EH (cell line): Measurements from ENCODE around the gene CBFB.
"Not testable (repeated sequence)": the region's sequence is repeated elsewhere in the genome, so short reads cannot be mapped to it uniquely, and the experiment has no call there.

ENCODE experiments used
- DNase-seq: peaks from one replicate; pipeline ENCODE4 v3.0.0-alpha.2; 2015; ENCODE audit warnings: low read depth

CBFB gene

DNA sequence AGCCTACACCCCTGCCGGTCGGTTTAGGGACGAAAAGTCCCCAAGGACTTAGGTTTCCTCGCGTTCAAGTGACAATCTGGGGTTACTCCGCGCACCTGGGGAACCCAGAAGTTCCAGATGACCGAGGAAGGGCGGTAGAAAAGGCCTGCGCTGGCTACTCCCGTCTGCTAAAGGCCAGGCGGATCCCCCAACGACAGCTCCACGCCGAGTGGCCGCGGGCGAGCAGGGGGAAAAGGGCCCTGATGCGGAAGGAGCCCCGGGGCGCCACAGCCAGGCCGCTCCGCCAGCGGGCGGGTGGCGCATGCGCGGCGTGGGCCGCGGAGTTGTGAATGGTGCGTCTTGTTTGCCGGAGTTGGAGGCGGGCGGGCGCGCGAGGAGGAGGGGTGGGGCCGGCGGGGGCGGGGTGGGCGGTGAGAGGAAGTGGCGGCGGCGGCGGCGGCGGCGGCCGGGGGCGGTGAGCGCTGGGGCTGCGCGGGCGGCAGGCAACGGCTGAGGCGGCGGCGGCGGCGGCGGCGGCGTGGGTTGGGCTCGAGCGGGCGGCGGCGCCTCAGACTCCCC is at the start of gene CBFB:
Gene CBFB, plus strand, starts transcription at position 454 of the 558 bp plus-strand sequence. CDS start 259 bp downstream, outside the sequence.
- DNase-seq: peak; percentile 92

DNA sequence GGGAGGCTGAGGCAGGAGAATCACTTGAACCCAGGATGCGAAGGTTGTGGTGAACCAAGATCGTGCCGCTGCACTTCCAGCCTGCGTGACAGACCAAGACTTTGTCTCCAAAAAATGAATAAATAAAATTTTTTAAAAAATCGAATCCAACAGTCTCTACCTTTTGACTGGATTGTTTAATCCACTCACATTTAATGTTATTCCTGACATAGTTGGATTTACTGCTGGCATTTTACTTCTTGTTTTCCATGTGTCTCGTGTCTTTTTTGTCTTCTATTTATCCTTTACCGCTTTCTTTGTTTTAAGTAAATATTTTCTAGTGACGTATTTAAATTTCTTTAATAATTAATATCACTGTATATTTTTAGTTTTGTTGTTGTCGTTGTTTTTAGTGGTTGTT is 45.9 kb upstream of the CBFB start:
- DNase-seq: no peak

DNA sequence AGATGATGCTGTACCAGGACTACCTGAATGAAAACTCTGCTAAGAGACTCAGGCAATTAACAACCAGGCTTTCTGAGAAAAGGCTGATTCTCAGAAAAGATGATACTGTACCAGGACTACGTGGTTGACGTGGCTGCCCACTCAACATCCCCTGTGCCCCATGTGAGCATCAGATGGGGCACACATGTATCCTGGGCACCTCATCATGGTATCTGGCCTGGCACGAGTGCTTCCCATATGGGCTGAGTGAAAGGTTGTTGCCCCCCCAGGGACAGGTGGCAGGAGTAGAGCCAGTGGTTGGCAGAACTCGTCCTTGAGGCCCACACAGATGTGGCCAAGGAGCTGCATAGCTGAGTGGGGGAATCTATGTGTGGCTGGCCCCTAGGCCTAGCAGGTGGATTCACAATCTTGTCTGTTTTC is 44.0 kb upstream of the CBFB start:
- DNase-seq: no peak

DNA sequence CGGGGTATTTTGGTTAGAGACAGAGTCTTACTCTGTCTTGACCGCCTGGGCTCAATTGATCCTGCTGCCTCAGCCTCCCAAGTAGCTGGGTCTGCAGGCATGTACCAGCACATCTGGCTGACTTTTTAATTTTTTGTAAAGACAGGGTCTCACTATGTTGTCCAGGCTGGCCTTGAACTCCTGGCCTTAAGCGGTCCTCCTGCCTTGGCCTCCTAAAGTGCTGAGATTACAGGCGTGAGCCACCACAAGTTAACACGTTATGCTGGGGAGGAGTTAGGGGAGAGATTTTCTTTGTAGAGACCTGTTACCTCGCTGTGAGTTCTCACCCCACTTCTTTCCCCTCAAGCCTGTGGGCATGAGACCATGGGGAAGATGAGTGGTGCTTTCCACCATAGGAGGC is 42.4 kb upstream of the CBFB start:
- DNase-seq: no peak

DNA sequence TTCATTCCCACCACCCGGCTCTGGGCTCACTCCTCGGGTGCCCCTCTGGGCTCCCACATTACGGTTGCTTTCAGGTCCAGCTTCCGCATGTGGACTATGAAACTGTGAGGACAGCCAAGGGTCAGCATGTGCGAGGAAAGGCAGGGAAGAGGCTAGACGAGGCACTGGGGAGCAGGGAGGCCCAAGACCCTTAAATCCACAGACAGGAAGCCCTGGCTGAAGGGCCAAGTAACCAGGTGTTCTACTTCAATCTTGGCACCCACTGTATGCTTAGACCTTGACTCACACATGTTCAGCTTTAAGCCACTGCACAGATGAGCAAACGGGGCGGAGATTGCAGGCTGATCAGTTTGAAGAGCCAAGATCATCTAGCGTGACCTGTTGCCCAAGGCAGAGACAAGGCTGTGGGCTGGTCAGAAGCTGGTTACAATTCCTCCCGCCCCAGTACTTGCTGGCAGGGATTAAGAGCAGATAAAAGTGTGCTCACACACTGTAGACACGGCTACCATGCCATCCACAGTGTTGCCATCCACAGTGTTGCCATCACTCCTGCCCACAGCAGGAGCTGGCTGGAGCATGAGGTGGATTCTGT is 40.7 kb upstream of the CBFB start, which contains the start of gene CES4A:
Gene CES4A, plus strand, starts transcription at position 393 of the 592 bp plus-strand sequence. Its CDS starts 184 bp downstream, at position 577.
- DNase-seq: no peak

DNA sequence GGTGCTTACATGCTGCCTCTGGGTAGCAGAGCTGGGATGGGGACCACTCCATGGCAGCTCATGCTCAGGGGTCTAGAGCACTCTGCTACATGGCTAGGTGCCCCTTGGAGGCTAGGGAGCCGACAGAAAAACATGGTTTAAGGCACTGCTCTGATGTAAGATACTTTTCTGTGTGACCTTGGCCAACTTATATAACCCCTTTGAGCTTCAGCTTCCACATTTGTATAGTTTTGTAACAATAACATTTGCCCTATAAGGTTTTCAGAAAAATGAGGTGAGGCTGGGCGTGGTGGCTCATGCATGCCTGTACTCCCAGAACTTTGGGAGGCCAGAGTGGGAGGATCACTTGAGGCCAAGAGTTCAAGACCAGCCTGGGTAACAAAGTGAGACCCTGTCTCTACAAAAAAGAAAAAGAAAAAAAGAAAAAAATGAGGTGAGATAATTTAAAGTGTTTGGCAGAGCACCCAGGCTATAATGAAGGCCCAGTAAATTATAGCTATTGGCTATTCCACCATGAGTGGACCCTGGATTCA is 37.3 kb upstream of the CBFB start:
- no peak for DNase-seq

DNA sequence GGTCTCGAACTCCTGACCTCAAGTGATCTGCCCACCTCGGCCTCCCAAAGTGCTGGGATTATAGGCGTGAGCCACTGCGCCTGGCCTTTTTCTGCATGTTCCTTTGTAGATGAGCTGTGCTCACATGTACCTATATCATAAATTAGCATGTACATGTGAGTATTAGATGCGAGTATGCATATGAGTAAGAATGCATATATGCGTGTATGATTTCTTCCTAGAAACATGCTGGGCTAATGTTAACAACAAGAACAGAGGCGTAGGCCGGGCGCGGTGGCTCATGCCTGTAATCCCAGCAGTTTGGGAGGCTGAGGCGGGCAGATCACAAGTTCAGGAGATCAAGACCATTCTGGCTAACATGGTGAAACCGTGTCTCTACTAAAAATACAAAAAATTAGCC is 35.4 kb upstream of the CBFB start:
- DNase-seq: not testable (repeated sequence)

DNA sequence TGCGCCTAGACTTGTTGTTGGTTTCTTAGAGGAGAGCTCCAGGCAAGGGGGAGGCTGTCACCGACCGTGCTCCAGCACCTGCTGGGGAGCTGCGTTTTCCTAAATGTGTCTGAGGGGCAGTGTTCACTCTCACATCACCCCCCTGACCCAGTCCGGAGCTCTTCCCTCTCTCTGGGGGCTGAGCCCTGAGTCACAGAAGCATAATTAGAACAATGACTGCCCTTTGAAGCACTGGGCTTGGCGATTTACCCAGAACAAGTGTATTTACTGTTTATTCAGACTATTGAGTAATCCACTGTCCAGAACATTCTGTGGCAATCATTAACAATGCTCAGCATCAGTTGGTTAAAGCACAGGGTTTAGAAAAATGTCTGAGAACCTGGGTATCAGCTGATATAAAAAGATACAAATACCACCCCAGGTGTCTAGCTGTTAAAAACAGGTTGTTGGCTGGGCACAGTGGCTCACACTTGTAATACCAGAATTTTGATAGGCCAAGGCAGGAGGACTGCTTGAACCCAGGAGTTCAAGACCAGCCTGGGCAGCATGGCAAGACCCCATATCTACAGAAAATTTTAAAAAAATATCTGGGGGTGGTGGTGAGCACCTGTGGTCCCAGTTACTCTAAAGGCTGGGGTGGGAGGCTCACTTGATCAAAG is 32.5 kb upstream of the CBFB start:
- peak; percentile 65 for DNase-seq

DNA sequence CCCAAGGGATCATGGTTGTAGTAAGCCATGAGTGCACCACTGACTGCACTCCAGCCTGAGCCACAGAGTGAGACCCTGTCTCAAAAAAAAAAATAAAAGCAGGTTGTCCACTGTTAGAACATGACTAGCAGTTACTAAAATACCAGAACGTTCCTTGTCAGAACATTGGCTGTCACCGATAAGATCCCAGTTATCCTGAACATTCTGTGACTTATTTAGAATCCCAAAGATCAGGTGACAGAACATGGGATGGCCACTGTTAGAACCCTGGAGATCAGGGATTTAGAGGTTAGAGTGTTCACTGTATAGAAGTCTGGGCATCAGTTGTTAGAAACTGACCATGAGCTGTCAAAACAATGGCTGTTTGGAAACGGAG is 32.0 kb upstream of the CBFB start:
- no peak for DNase-seq

DNA sequence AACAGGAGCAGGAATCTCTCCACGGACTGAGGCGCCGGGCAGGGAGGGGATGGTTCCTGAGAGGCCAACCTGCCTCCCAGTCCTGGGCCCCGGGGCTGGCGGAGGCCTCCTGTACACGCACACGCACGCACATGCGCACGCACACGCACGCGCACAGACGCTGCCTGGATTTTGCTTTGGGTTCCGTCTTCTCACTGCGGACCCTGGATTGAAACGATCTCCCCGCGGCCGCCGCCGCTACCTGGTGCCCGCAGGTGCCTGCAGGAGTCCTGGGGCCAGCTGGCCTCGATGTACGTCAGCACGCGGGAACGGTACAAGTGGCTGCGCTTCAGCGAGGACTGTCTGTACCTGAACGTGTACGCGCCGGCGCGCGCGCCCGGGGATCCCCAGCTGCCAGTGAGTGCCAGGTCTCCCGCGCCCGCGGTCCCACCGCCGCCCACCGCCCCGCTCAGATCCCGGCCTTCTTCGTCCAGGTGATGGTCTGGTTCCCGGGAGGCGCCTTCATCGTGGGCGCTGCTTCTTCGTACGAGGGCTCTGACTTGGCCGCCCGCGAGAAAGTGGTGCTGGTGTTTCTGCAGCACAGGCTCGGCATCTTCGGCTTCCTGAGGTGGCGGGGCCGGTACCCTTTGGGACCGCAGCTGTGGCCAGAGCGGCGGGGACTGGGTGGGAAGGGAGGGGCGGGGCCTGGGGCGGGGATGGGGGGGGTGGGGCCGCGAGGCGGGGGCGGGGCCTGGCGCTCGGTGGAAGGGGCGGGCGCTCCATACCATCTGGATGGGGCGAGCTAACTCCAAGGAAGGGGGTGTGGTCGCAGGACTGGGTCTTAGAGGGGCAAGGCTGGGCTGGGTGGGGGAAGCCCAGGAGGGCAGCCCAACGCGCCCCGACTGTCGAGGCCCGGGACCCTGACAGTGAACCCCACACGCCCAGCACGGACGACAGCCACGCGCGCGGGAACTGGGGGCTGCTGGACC is 28.3 kb upstream of the CBFB start:
- peak; percentile 41 for DNase-seq

DNA sequence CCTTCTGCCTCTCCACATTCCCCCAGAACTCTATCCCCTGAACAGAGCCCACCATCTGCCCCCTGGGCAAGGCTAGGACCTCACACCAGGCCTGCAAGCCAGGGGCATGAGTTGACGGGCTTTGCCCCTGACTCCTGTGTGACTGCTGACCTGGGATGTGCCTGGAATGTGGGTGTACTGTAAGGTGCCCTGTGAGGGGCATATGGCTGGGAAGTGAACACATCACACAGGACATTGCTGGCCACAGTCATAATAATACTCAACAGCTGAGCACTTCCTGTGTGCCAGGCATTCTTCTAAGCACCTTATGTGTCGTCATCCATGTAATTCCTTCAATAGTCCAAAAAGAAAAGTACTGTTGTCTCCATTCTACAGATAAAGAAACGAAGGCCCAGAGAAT is 27.2 kb upstream of the CBFB start:
- DNase-seq: peak; percentile 35

DNA sequence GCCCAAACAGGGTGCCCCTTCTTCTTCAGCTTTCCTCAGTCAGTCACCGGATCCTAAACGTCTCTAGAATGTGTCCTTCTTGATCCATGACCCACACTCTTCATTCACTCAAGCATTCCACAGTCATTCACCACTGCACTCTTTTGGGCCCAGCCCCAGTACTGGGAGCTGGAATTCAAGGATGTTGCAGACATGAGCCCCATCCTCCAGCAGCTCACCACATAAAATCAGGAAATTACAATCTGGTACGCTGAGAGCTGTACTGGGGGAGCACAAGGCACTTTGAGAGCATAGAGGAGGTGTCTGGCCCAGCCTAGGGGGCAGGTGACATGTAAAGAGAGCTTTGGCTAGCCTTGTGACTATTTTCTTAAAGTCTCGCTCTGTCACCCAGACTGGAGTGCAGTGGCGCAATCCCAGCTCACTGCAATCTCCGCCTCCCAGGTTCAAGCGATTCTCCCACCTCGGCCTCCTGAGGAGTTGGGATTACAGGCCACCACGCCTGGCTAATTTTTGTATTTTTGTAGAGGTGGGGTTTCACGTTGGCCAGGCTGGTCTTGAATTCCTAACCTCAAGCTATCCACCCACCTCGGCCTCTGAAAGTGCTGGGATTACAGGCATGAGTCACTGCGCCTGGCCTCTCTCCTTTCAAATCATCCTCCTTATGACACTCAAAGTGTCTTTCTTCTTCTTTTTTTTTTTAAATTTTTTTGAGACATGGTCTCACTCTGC is 21.9 kb upstream of the CBFB start:
- DNase-seq: peak; percentile 53

DNA sequence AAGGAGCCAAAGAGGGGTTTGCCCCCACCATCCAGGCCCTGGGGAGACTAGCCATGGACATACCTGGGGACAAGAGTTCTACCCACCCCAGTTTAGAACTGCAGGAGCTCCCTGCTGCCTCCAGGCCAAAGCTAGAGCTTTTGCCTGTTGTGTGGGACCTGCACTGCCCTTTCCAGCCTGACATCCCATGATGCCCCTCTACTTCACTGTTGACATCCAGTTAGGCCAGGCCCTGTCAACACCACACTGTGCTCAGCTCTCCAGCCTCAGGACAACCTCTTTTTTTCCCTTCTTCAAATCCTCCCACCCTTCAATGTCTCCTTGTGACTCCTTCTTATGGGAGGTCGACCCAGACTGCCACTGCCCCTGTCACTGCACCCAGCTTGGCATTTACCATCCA is 19.8 kb upstream of the CBFB start:
- DNase-seq: no peak

DNA sequence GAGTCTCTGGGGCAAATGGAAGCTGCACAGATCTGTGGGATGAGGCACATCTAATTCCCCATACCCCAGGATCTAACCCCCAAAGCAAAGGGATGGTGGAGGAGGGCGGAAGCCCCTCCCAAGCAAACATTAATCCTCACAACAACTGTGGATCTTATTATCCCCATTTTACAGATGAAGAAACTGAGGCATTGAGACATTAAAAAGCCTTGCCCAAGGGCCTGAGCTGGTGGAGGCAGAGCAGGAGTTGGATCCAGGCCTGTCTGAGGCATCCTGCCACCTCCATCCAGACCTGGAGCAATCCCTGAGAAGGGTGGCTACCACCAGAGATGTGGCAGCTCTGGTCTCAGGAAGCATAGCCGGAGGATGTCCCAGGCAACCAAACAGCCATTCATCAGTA is 17.7 kb upstream of the CBFB start:
- no peak for DNase-seq

DNA sequence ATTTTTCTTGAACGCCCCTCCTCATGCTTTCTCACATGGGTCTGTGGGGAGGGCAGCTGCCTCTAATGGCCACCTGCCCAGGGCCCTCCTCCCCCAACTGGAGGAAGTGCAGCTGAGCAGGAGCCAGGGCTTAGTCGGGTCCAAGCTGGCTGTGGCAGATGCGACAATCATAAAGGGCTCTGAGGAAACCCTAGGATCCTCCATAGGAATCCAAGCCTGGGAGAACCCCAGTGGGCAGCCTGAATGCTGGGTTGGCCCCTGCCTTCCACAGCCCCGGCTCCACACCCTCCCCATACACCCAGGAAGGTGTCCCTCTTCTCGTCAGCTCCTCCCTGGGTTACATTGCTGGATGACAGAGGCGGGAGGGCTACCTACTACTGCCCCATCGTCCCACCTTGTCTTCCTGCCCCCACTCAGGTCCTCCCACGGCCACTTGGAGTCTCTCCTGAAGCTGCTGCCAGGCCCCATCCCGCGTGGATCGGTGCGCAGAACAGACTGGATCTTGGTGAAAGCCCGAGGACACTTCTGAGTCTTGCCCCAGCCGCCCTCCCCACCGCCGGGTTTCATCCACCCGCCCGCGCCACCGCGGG is 15.6 kb upstream of the CBFB start:
- DNase-seq: no peak

DNA sequence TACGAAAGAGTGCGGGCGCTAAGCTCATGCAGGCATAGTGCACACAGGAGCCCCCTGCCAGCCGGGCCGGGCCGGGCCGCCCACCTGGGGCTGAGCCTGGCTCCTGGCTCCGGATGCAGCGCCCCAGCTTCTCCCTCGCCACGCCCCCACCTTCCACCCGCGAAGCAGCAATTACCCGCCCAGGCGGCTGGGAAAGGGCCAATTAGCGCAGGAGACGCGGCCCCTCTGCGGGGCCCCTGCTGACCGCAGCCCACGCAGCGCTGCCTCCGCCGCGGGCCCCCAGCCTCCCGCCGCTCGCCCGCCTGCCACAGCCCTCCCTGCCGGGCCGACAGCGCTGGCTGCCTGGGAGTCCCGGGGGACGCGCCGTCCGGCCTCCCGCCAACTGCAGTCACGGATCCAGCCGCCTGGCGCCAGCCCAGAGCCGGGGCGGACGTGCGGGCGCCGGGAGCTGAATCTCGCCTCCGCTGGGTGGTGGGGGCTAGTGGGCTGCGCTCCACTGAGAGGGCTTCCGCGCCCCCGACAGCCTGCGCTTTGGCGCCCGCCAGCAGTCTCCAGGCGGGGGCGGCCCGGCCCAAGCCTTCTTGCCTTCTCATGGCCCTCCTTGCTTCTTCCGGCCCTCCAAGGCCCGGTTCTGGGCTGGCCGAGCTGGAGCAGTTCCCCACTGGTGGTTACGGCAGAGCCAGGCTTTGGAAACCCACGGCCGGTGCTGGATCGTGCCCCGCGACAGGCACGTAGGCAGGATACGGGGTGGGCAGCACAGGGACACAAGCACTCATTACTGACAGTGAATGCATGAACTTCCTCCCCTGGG is 14.9 kb upstream of the CBFB start:
- peak; percentile 69 for DNase-seq

DNA sequence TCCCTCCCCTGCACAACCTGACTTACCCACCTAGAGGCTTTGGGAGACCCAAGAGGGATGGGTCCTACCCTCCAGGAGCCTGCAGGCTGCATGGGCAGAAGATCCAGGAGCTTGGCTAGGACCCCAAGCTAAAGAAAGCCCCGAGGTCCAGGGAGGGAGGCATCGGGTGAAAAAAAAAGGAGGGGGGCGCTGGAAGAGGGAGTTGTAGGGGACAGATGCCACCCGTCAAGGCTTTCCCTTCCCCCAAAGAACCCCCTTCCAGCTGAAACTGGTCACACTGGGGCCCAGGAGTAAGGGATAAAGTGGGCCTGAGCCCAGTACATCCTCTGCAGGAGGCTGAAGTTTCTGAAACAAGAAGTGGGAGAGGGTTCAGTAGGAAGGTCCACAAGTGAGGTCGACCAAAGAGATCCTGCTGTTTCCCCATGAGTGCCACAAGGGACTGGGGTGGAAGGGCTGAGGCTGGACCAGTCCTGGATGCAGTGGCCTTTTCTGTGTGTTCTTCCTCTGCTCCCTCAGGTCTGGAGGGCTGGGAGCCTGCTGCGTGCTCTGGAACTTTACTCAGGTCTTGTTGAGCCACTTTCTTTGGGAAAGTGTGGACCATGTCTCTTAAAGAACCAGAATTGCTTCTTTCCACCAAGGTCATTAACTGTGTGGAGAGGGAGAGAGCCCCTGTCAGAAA is 14.2 kb upstream of the CBFB start:
- no peak for DNase-seq

DNA sequence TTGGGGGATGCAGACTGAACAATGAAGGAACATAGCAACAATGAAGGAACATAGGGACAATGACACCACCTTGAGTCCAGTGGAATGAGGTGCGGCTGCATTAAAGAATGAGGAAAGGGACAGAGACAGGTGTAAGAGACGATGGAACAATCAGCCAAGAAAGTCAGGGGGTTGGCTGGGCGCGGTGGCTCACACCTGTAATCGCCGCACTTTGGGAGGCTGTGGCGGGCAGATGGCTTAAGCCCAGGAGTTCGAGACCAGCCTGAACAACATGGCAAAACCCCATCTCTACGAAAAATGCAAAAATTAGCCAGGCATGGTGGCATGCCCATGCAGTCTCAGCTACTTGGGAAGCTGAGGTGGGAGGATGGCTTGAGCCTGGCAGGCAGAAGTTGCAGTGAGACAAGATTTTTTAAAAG is 13.6 kb upstream of the CBFB start:
- no peak for DNase-seq

DNA sequence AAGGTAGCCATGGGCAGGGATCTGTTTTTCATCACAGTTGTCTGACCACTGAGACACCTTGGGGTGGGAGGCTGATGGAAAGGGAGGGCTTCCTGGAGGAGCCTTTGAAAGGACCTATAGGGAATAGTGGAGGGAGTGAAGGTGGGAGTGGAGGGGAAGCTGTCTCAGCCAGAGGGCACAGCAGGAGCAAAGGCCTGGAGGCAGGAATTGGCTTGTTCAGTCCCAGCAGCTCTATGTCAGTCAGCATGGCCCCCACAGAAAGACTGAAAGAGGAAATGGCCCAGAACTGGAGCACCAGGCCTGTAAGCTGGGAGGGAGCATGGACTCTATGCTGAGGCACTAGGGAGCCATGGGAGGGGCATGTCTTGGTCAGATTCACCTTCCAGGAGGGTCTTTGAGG is 12.8 kb upstream of the CBFB start:
- DNase-seq: no peak
